Caco-2 (cell line): ENCODE data around the gene SMCO3. TPM values are rescaled to one million over a fixed set of nuclear protein-coding genes. Genes with fewer than 3 reads are reported as not detected.

Experiments used
- BruUV-seq: library from RNA; stranded (reverse); fragments of 400-500 nt; replicated peaks from 2 replicates; lab custom pipeline; 2021; lab: Mats Ljungman, UMichigan
- CTCF ChIA-PET: fragments of 300-600 bp; sonication (Branson Sonifier 250); formaldehyde crosslinking; loops from one replicate; lab custom pipeline; 2022; ENCODE audit warnings: antibody characterized with exemption; lab: Charles Lee
- POLR2A ChIA-PET: fragments of 300-600 bp; sonication (Branson Sonifier 250); formaldehyde crosslinking; loops from one replicate; lab custom pipeline; 2022; ENCODE audit warnings: antibody characterized with exemption; lab: Charles Lee
- DNase-seq, 2 experiments: peaks; one replicate each; pipeline versions ENCODE4 v3.0.0 to v3.0.0-alpha.2; 2020 to 2022
- H3K27me3 ChIP-seq: replicated peaks from 2 replicates; pipeline ENCODE4 v1.6.0; 2011; ENCODE audit warnings: low read length; ENCODE audit not compliant: control insufficient read depth, insufficient read depth
- H3K36me3 ChIP-seq: 2 replicates; pipeline ENCODE4 v1.5.1; 2011; ENCODE audit warnings: low read length; ENCODE audit not compliant: control insufficient read depth, insufficient read depth
- H3K4me1 ChIP-seq: fragments of 250-450 bp; sonication (Bioruptor Pico); 2 replicates; pipeline ENCODE4 v1.5.1; 2020; ENCODE audit warnings: mild to moderate bottlenecking
- H3K4me3 ChIP-seq: 2 replicates; pipeline ENCODE4 v1.5.1; 2011; ENCODE audit warnings: low read depth, mild to moderate bottlenecking, control low read depth, low read length
- H3K9me3 ChIP-seq: fragments of 250-450 bp; sonication (Bioruptor Pico); 2 replicates; pipeline ENCODE4 v1.5.1; 2020; ENCODE audit warnings: mild to moderate bottlenecking, moderate library complexity
- H3K27ac Mint-ChIP-seq: one replicate; pipeline ENCODE4 v1.8.0; 2022; ENCODE audit warnings: mixed read lengths; ENCODE audit not compliant: unreplicated experiment
- H3K27me3 Mint-ChIP-seq: one replicate; pipeline ENCODE4 v1.8.0; 2022; ENCODE audit warnings: mixed read lengths; ENCODE audit not compliant: insufficient read depth, unreplicated experiment
- H3K36me3 Mint-ChIP-seq: one replicate; pipeline ENCODE4 v1.8.0; 2022; ENCODE audit warnings: mild to moderate bottlenecking, mixed read lengths; ENCODE audit not compliant: insufficient read depth, unreplicated experiment
- H3K4me1 Mint-ChIP-seq: one replicate; pipeline ENCODE4 v1.8.0; 2022; ENCODE audit warnings: low read depth, mixed read lengths; ENCODE audit not compliant: unreplicated experiment
- H3K4me3 Mint-ChIP-seq: one replicate; pipeline ENCODE4 v1.8.0; 2022; ENCODE audit warnings: mild to moderate bottlenecking, moderate library complexity, mixed read lengths; ENCODE audit not compliant: unreplicated experiment
- H3K9me3 Mint-ChIP-seq: one replicate; pipeline ENCODE4 v1.8.0; 2022; ENCODE audit warnings: mixed read lengths; ENCODE audit not compliant: unreplicated experiment
- intact Hi-C: fragments of 100-400 bp; cut with micrococcal nuclease; formaldehyde crosslinking; loops from one replicate; pipeline ENCODE4 v1.10.0; 2022; ENCODE audit not compliant: unreplicated experiment
- total RNA-seq: library from RNA; stranded (reverse); gene quantifications from 2 replicates; pipeline ENCODE4 v1.2.3, GENCODE V29; 2022
- TF ChIP-seq, protein P1 (sequence below), 2 experiments: fragments of 200-600 bp in 1 of 2; IDR thresholded peaks; 1 replicate in 1 of 2; 2 replicates in 1 of 2; pipeline versions ENCODE4 v1.5.1 to v1.8.0; 2011 to 2022; ENCODE audit warnings: antibody characterized with exemption in 1 of 2, control low read depth in 1 of 2, inconsistent platforms in 1 of 2, low read depth in 1 of 2, low read length in 1 of 2, mild to moderate bottlenecking in 1 of 2, moderate library complexity in 1 of 2; ENCODE audit not compliant: insufficient read depth in 1 of 2, severe bottlenecking in 1 of 2, unreplicated experiment in 1 of 2

SMCO3 gene
- total RNA-seq, 1 experiment from 2014 or later = not detected

GRCh38 chr12:14843425-14843887 is 29.5 kb upstream of the SMCO3 start, which contains the start of gene ART4:
TSS of gene ART4 (minus strand) at chr12:14843526. CDS start at chr12:14843113, 413 bp downstream.
- no TSS peak for BruUV-seq
- TF ChIP-seq, protein P1, sequence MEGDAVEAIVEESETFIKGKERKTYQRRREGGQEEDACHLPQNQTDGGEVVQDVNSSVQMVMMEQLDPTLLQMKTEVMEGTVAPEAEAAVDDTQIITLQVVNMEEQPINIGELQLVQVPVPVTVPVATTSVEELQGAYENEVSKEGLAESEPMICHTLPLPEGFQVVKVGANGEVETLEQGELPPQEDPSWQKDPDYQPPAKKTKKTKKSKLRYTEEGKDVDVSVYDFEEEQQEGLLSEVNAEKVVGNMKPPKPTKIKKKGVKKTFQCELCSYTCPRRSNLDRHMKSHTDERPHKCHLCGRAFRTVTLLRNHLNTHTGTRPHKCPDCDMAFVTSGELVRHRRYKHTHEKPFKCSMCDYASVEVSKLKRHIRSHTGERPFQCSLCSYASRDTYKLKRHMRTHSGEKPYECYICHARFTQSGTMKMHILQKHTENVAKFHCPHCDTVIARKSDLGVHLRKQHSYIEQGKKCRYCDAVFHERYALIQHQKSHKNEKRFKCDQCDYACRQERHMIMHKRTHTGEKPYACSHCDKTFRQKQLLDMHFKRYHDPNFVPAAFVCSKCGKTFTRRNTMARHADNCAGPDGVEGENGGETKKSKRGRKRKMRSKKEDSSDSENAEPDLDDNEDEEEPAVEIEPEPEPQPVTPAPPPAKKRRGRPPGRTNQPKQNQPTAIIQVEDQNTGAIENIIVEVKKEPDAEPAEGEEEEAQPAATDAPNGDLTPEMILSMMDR (IDR thresholded peaks at IDR 0.05; ENCODE audit: insufficient read depth in 1 of 2, low read depth in 1 of 2, low read length in 1 of 2, severe bottlenecking in 1 of 2, unreplicated experiment in 1 of 2) = no peak
- intact Hi-C loops = loop anchor here (2.0 to 5.0 kb wide), 2 partner anchors 41 to 69 kb away; partner anchors contain the start of genes C12orf60 and WBP11
- peaks cover 11% of the 10 kb centered on the region for H3K9me3 Mint-ChIP-seq
- peak within 1 kb of the TSS; percentile 13 for H3K4me3 Mint-ChIP-seq
- Histone ChIP-seq H3K4me1 (peaks cover 32% of the 10 kb centered on the region), H3K36me3 (no peaks in the 10 kb centered on the region), H3K9me3 (no peaks in the 10 kb centered on the region), H3K27me3 (no peaks in the 10 kb centered on the region), H3K4me3 (no peak within 1 kb of the TSS)
- H3K4me1 Mint-ChIP-seq = peaks cover 20% of the 10 kb centered on the region
- POLR2A ChIA-PET = no interaction called here
- no peaks in the 10 kb centered on the region for H3K36me3 Mint-ChIP-seq
- CTCF ChIA-PET = interaction anchor here (2.2 kb wide), 1 partner anchor 152 kb away, joined by 6 read pairs; no protein-coding TSS in a partner anchor
- H3K27me3 Mint-ChIP-seq = peaks cover 2% of the 10 kb centered on the region
- H3K27ac Mint-ChIP-seq = peak within 1 kb of the TSS; percentile 24
- peak; percentile 24 to 57 for DNase-seq

DNA sequence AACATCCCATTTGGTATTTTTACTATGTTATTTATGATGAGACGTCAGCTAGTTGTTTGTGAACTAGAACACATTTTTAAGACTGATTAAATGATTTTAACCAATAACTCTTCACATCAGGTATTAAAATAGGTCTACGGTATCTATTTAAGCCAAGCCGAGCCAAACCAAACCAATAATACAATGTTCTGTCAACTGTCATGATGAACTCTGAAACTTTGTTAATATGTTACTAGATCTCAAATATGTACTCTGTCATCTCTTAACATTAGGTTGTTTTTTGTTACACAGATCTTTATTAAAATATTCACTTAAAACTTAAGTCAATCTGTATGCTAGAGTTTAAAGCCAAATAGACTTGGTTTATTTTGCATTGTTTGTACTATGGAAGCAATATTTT is 28.3 kb upstream of the SMCO3 start:
- no peak overlapping the region for H3K4me3 Mint-ChIP-seq
- Histone ChIP-seq H3K4me1 (peaks cover 32% of the 10 kb centered on the region), H3K36me3 (no peaks in the 10 kb centered on the region), H3K4me3 (no peak overlapping the region), H3K27me3 (no peaks in the 10 kb centered on the region), H3K9me3 (no peaks in the 10 kb centered on the region)
- no TSS peak for BruUV-seq
- DNase-seq = no peak
- CTCF ChIA-PET = interaction anchor here (2.2 kb wide), 1 partner anchor 154 kb away, joined by 6 read pairs; no protein-coding TSS in a partner anchor
- TF ChIP-seq, protein P1 (IDR thresholded peaks at IDR 0.05; ENCODE audit: insufficient read depth in 1 of 2, low read depth in 1 of 2, low read length in 1 of 2, severe bottlenecking in 1 of 2, unreplicated experiment in 1 of 2) = no peak
- POLR2A ChIA-PET = no interaction called here
- no peaks in the 10 kb centered on the region for H3K27me3 Mint-ChIP-seq
- intact Hi-C loops = loop anchor here (2.0 to 5.0 kb wide), 2 partner anchors 40 to 68 kb away; partner anchors contain the start of genes C12orf60 and WBP11
- no peaks in the 10 kb centered on the region for H3K36me3 Mint-ChIP-seq
- H3K27ac Mint-ChIP-seq = no peak overlapping the region
- peaks cover 11% of the 10 kb centered on the region for H3K9me3 Mint-ChIP-seq
- peaks cover 20% of the 10 kb centered on the region for H3K4me1 Mint-ChIP-seq

- H3K27ac Mint-ChIP-seq = no peak overlapping the region
Observed at GRCh38 chr12:14841761-14842160, 27.8 kb upstream of the SMCO3 start.

More at GRCh38 chr12:14841761-14842160, 27.8 kb upstream of the SMCO3 start:
- H3K4me3 Mint-ChIP-seq = no peak overlapping the region
- no peaks in the 10 kb centered on the region for H3K36me3 ChIP-seq
- BruUV-seq = no TSS peak
- H3K4me1 Mint-ChIP-seq = peaks cover 20% of the 10 kb centered on the region
- no peaks in the 10 kb centered on the region for H3K27me3 Mint-ChIP-seq
- intact Hi-C loops = loop anchor here (2.0 to 5.0 kb wide), 2 partner anchors 39 to 67 kb away; partner anchors contain the start of genes C12orf60 and WBP11
- H3K4me3 ChIP-seq = no peak overlapping the region
- CTCF ChIA-PET = no interaction called here
- H3K27me3 ChIP-seq = no peaks in the 10 kb centered on the region
- H3K9me3 ChIP-seq = no peaks in the 10 kb centered on the region
- POLR2A ChIA-PET = no interaction called here
- peaks cover 11% of the 10 kb centered on the region for H3K9me3 Mint-ChIP-seq
- TF ChIP-seq, protein P1 (IDR thresholded peaks at IDR 0.05; ENCODE audit: insufficient read depth in 1 of 2, low read depth in 1 of 2, low read length in 1 of 2, severe bottlenecking in 1 of 2, unreplicated experiment in 1 of 2) = no peak
- peaks cover 36% of the 10 kb centered on the region for H3K4me1 ChIP-seq
- no peaks in the 10 kb centered on the region for H3K36me3 Mint-ChIP-seq
- no peak for DNase-seq
